Left renal pelvis (tissue), 4 donors: ENCODE measurements around the gene BTBD9. TPM values are rescaled to one million over a fixed set of nuclear protein-coding genes. Genes with fewer than 3 reads are reported as not detected.

Experiments used
- DNase-seq, 4 donors: peaks; one replicate each; pipeline ENCODE4 v3.0.0-alpha.2; 2013; ENCODE audit warnings: low read depth in 4 of 4, low spot score in 3 of 4
- polyA plus RNA-seq, 4 donors: library from polyadenylated mRNA; unstranded; fragments of 120-200 nt; gene quantifications; one replicate each; pipeline ENCODE4 v1.2.1, GENCODE V29; 2013; ENCODE audit not compliant: insufficient read length in 4 of 4

BTBD9 gene
- polyA plus RNA-seq, 4 donors: 12.0 to 15.9 (median 12.5) TPM

DNA sequence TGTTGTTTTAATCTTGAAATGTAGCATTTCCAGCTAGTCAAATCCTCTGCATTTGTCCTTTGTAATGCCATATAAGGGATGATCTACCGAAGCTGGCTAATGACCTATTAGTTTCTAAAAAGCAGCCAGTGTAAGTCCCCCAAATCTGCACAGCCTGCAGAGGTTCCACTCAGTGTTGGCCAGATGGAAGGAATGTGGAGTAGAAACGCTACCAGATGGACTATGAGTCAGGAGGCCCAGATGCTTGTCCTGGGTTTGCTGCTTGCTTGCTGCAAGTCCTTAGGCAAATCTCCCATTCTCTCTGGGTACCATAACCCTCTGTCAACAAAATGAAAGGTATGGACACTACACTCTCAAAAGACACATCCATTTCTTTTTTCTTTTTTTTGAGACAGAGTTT lies 149.8 kb downstream of the BTBD9 start:
- DNase-seq: no peak

DNA sequence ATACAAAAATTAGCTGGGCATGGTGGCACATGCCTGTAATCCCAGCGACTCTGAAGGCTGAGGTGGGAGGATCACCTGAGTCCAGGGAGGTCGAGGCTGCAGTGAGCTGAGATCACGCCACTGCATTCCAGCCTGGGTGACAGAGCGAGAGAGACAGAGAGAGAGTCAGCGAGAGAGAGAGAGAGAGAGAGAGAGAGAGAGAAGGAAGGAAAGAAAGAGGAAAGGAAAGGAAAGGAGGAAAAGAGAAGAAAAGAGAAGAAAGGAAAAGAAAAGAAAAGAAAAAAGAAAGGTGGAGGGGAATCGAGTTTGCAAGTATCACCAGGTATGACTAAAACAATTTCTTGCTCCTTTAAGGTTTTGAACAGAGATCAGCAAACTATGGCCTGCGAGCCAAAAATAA lies 152.3 kb downstream of the BTBD9 start:
- no peak for DNase-seq

DNA sequence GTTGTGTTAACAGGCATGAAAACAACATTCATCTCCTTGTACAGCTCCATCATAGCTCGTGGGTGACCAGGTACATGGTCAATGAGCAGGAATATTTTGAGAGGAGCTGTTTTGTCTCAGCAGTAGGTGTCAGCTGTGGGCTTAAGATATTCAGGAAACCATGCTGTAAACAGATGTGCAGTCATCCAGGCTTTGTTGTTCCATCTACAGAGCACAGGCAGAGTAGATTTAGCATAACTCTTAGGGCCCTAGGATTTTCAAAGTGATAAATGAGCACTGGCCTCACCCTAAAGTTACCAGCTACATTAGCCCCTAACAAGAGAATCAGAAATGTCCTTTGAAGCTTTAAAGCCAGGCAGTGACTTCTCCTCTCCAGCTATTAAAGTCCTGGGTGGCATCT lies 154.2 kb downstream of the BTBD9 start:
- DNase-seq: no peak

DNA sequence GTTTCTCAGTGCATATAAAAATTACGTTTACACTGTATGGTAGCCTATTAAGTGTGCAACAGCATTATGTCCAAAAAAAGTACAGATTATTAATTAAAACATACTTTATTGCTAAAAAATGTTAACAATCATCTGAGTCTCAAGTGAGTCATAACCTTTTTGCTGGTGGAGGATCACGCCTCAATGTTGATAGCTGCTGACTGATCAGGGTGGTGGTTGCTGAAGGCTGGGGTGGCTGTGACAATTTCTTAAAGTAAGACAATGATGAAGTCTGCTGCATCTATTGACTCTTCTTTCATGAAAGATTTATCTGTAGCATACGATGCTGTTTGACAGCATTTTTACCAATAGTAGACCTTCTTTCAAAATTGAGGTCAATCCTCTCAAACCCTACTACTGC lies 155.1 kb downstream of the BTBD9 start:
- no peak for DNase-seq

DNA sequence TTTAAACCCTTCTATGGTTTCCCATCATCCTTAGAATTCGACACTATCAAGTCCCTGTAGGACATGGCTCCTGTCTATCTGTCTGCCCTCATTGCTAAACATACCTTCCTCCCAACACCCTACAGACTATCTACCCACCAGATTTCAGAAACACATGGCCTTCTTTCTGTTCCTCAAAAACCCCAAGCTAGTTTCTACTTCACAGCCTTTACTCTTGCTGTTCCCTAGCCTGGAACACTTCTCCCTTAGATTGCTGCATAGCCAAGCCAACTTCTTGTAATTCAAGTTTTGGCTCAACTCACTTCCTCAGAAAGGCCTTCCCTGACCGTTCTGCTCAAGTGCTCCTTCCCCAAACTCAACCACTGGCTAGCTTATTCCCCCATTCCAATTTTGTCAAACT lies 156.2 kb downstream of the BTBD9 start:
- DNase-seq: no peak

DNA sequence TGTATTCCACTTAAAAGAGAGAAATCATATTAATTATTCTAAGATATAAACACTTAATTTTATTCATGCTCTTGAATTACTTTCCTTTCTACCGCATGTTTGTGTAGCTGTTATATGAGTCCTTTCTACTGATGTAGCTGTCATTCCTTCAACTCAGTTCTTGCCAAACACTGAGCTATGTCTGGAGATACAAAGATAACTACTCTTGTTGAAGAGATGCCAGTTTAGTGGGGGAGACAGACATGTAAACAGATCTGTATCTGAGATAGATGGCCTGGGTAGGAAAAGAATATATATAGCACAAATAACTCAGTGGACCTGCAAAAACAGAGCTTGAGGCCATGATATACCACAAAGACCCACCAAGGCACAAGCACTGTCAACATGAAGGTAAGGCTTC lies 157.3 kb downstream of the BTBD9 start:
- DNase-seq: no peak

DNA sequence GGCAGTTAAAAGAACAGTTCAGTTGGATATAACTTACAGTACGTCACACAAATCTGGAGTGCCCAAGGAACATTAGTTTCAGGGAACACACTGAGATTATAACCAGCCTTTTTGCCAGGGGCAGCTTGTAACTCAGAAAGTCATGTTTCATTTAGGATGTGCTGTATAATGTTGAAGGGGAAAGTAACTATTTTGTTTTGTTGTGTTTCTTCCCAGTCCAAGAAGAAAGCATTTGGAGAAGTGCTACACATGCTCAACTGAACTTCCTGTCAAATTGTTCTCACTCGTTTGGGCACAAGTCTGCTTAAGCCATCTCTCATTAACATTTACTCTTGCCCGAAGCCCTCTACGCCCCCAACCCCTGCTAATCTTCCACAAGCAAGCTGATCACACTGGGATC lies 157.9 kb downstream of the BTBD9 start:
- DNase-seq: no peak

DNA sequence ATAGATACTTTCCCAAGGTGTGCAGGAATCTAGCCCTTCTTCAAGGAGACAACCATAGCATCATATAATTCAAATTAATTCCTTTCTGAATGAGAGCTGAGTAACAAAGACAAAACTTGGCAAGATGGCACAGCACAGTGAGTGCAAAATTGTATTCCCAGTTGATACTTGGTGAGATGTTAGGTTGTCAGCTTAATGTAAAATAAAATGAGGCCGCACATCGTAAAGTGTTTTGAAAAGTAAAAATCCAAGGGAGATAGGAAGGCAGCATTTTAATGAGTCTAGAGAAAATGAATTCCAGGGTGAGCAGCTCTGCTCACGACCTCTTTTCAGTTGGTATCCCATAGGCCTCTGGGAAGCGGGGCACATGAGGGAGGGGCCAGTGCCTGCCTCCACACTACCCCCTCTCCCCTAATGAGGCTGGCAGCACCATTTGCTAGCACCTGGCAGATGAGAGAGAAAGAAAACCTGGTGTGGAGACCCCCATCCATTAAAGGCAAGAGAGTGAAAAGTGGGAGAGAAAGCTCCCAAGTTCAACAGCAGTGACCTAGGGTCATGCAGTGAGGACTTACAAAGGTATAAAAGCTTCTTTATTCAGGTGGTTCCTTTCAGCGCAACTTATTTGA lies 158.4 kb downstream of the BTBD9 start:
- DNase-seq: no peak

DNA sequence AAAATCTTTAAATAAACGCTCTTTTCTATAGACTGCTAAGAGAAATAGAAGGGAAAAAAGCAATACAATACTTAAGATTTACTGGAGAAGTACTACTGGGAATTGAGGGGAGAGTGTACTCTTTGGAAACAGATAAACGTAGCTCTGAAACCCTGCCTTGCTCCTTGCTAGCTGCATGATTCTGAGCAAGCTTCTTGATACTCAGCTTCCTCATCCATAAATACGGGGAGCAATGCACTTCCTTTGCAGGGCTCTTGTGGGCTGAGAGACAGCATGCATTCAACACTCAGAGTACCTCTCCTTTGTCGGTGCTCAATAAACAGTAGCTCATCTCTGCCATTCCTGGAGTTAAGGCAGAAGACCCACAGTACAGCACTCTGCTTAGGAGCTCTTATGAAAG lies 159.7 kb downstream of the BTBD9 start:
- no peak for DNase-seq

DNA sequence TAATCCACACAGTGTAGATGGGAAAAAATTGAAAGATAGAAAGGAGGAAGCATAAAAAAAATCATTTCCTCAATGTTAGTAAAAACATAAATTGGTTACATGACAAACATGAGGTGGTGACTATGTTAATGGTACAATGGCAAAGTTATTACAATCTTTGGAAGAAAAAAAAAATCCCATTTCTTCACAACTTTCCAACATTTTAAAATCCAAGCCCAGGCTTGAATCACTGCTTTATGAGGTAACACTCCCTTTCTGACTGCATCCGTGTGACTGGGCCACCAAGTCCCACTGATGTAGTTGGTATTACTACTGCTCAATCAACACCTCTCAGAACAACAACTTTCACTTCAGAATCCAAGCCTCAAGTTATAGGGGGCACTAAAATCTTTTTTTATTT lies 160.4 kb downstream of the BTBD9 start:
- DNase-seq: no peak

DNA sequence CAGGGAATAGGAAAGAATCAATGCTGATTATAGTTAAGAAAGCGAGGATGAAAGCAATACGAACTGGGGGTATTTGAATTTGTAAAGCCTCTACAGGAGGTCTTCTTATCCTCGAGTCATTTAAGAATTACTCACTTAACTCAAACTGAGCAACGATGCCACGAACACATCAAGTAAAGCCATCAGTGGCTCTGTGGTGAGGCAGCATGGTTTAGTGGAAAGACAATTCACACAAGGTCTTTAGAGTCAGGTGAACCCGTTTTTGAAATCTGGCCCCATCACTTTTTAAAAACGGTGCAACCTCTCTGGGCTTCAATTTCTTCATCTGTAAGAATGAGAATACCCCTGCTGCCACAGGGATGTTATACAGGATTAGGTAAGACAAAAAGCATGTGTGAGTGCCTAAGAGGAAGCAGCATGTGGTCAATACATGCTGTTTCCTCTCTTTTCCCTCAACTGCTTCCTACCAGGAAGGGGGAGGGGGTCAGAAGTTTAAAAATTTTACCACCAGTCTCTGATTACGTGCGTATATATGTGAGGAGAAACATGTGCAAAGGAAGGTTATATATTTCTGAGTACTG lies 162.0 kb downstream of the BTBD9 start:
- DNase-seq: no peak

DNA sequence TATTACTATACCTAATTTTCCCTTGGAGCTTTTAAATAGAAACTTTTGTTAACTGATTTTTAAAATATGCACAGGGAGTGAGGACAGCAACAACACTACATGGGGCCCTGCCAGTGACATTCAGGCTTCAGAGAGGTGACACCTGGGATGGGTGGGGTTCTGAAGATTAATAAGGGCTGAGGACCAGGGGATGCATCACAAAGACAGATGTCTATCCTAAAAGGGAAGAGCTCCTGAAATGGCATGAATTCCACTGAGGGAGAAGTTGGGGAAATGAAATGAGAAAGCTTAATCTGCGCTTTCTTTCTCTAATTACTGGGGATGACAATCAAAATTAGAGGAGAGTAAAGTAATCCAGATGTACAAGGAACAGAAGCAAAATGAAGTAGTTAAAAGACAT lies 162.8 kb downstream of the BTBD9 start:
- no peak for DNase-seq

DNA sequence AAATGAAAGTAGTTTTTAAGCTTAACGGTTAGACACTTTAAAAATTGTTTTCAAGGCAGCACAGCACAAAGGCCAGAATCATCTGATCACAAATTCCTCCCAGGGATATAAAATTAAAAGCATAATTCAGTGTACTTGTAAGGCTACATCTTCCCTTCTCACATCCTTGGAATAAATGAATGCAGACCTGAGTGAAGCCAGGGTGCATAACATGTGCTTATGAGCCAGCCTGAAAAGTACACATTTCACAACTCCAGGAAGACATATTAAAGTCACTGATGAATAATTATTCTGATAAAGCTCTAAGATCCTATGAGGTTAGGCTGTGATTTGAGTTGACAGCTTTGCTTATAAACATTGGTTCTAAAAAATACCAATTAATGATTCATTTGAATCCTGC lies 163.6 kb downstream of the BTBD9 start:
- DNase-seq: no peak

DNA sequence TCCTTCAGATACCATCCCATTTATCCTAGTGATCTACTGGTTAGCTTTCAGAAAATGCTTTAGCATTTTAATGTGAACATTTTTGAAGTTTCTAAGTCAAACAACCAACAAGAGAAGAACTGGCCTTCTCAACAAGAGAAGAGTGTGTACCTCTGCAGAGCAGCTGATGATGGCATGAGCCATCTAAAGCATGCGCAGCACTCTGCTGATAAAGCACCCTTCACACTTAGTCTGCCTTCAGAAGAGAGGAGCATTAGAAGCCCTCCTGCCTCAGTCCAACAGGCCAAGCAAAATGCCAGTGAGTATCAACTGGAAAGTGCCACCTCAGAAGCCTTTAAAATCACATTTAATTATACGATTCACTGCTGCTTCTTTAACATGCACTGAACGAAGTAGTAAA lies 169.2 kb downstream of the BTBD9 start:
- DNase-seq: no peak

DNA sequence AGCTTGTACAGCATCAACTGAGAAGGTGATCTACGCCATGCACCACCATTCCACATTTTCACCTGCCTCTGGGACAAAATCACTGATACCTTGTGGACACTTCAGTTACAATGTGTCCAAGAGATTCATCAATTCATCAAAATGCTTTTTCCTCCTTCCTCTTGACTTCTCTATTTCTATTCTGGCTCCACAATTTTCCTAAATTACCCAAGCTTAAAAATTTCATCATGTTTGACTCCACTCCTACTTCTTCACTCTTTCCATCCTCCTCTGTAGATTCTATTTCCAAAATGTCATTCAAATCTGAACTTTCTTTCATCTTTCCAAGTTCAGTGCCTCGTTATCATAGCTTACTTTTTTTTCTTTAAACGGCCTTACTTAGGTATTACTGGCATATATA lies 172.2 kb downstream of the BTBD9 start:
- DNase-seq: no peak

DNA sequence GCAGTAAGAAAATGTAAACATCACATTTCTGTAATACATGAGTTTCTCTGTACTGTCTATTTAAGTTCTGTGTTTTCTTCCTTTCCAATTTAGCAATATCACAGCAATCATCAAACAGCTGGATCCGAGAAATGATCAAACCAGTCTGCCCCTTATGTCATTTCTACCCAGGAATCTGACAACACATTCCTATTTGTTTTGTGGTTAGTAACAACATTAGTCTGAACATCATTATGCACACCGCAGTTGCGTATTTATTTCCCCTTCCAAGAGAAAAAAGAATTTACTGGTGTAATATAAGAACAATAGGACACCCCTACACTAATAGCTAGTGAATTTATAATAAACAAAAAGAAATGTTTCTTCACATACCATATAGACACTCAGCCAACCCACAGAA lies 179.5 kb downstream of the BTBD9 start:
- no peak for DNase-seq

DNA sequence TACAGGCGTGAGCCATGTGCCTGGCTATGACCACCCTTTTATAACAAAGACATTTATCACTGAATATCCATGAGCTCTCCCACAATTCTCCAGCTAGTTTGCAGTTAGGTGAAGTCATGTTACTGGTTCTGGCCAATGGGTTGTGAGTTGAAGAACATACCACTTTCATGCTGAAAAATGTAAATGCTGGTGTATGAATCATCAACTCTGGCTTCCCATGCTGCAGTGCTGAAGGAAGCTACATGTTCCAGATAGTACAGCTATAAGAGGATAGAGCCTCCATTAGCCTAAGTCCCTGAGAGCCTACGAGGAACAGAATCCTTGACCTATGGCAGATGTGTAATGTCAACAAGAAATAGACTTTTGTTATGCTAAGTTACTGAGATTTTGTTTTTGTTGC lies 180.4 kb downstream of the BTBD9 start:
- DNase-seq: no peak

DNA sequence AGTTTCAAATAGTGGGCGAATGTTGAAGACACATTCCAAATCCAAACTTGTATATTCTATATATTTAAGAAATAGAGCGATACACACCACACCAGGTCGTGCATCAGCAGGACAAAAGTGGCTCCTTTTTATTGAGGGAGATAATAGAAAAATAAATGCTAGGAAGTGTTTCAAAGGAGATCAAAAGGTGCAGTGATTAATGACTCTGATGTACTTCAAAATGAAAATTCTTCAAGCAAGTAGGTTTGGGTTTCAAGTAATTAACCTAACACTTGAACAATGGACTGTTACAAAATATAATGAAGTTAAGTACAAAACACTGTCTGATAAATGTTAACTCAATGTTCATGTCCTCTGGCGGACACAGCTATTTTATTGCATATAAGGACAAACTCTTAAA lies 185.9 kb downstream of the BTBD9 start:
- DNase-seq: peak in 1 of 4 donors; percentile 15

DNA sequence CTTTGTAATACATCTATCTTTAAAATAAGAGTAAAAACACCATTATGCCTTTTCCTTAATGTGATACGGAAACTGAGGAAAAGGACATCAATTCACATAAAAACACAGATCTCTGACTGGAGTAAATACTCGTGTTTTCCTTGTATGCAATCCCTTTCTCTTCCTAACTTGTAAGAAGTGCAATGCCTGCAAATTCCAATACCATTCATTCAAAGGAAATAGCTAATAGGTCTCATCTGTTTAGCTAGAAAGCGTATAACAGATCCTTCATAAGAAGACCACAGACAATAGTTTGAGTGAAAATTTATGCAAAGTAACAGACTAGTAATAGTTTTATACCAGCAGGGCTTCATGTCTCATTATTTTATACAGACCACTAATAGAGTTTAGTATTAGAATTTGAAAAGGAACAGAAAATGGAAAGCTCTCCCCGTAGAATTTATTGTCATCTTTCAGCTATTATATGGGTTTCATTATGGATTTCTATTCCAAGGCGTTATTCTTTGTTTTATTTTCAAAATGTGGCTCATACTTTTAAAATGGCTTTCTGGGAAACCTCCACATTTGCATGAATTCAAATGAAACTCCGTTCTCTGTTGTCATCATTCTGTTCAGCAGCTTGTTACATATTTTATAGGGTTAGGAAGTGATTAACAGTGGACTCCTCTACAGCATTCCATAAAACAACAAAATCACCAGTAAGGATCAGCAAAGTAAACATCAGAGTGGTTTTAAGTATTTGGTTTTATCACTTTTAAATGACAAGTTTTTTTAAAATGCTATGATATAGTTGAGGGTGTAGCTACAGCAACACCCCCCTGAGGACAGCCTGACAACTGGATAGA lies 186.7 kb downstream of the BTBD9 start:
- DNase-seq: no peak

DNA sequence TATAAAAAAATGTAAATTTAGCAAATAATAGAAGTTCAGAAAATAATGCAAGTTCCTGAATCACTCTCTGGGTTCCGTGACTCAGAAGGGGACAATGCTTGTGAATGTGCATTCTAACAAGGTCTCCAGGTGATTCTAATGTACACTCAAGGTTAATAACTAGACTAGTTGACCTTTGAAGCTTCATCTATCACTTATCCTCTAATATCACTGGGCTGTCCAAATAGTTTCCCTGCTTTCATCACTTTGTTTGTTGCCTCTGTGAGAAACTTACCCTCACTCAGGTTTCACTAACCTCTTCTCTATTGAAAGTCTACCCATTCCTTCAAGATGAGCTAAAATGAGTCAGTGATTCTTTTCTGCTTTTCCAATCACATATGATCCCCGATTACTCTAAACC lies 189.0 kb downstream of the BTBD9 start:
- no peak for DNase-seq

DNA sequence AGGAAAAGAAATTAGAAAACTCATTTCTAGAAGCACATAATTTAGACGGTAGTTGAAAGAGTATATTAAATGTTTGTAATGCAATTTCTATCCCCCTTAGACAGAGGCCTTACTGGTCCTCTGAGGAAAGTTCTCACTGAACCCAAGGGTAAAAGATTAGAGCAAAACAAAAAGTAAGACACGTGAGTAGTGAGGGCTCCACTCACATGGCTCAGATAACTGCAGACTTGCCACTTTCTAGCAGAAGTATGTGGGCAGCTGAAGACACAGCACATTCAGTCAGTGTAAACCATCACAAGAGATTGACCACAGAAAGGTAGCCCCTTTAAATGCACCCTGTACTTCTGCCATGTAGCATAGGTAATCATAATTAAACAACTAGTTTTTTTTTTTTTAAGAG lies 193.8 kb downstream of the BTBD9 start:
- no peak for DNase-seq

DNA sequence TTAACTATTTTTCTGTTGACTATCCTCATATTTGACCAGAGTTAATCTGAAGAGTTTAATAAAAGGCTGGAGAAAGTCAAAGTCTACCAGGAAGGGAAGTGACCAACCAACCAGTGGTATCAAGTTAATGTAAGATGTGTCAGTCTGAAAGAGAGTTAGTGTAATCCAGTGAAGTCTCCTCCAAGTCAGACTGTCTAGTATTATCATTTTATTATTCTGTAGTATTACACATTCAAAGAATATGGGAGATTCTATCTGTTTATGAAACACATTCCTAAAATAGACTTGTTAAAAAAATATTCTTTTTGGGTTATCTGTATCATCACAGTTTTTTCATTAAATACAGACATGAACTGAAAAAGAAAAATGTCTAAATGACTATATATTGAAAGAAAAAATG lies 194.4 kb downstream of the BTBD9 start:
- no peak for DNase-seq
